Esophagus squamous epithelium (tissue), 4 donors: ENCODE data around the gene GALR2.

Source experiments
- CTCF ChIP-seq, 6 experiments: fragments of 450-650 bp in 4 of 6; fragments of 200-600 bp in 2 of 6; sonication (generic) in 2 of 6; IDR thresholded peaks; one replicate each; pipeline ENCODE4 v1.5.1; 2016 to 2019; ENCODE audit warnings: antibody characterized with exemption in 6 of 6, mild to moderate bottlenecking in 4 of 6, moderate library complexity in 4 of 6
- POLR2A ChIP-seq, 4 donors: fragments of 450-650 bp; IDR thresholded peaks; one replicate each; pipeline ENCODE4 v1.6.1; 2017; ENCODE audit warnings: antibody characterized with exemption in 4 of 4, mild to moderate bottlenecking in 4 of 4, moderate library complexity in 3 of 4

GRCh38 chr17:76123749-76124581 is 49.4 kb downstream of the GALR2 start:
- peak in 1 of 6 experiments; percentile 12 for TF ChIP-seq CTCF (IDR thresholded peaks at IDR 0.05)
- no peak for TF ChIP-seq POLR2A (IDR thresholded peaks at IDR 0.05)
